GM18507 (cell line): ENCODE data around the gene VPS8.

Experiments
- DNase-seq: peaks from one replicate; pipeline ENCODE4 v3.0.0; 2011; ENCODE audit warnings: low read depth; ENCODE audit not compliant: insufficient read length; ENCODE audit errors: extremely low spot score
- FAIRE-seq: peaks from 2 replicates; lab custom pipeline; 2011; peaks lifted over from hg19 to GRCh38; lab: Jason Lieb, UNC

Gene VPS8

GRCh38 chr3:184780981-184781515, 30.9 kb upstream of the VPS8 start:
- FAIRE-seq (no peak), DNase-seq (no peak)

- DNase-seq (no peak), FAIRE-seq (no peak)
Observed at GRCh38 chr3:184781801-184782200, 30.2 kb upstream of the VPS8 start.

- DNase-seq (no peak), FAIRE-seq (no peak)
Observed at GRCh38 chr3:184783319-184783718, 28.6 kb upstream of the VPS8 start.

GRCh38 chr3:184784731-184785500, 27.1 kb upstream of the VPS8 start:
- FAIRE-seq = peak; percentile 5

GRCh38 chr3:184785890-184786279, 26.1 kb upstream of the VPS8 start:
- no peak for FAIRE-seq
- DNase-seq = no peak

More at GRCh38 chr3:184784731-184785500, 27.1 kb upstream of the VPS8 start:
- no peak for DNase-seq

- no peak for DNase-seq
- peak; percentile 56 for FAIRE-seq
Observed at GRCh38 chr3:184786280-184786941, 25.6 kb upstream of the VPS8 start.

GRCh38 chr3:184788751-184789150, 23.2 kb upstream of the VPS8 start:
- FAIRE-seq = no peak
- no peak for DNase-seq

GRCh38 chr3:184789314-184789998, 22.5 kb upstream of the VPS8 start:
- FAIRE-seq (no peak), DNase-seq (no peak)

GRCh38 chr3:184791171-184791570, 20.8 kb upstream of the VPS8 start:
- DNase-seq = no peak
- FAIRE-seq = no peak

- FAIRE-seq (no peak), DNase-seq (no peak)
Observed at GRCh38 chr3:184795522-184796190, 16.3 kb upstream of the VPS8 start.

- DNase-seq (no peak), FAIRE-seq (no peak)
Observed at GRCh38 chr3:184796551-184796950, 15.4 kb upstream of the VPS8 start.

- FAIRE-seq (no peak), DNase-seq (no peak)
Observed at GRCh38 chr3:184796954-184797353, 15.0 kb upstream of the VPS8 start.

GRCh38 chr3:184798120-184798519, 13.8 kb upstream of the VPS8 start:
- FAIRE-seq = no peak
- no peak for DNase-seq

GRCh38 chr3:184800349-184800930, 11.5 kb upstream of the VPS8 start:
- FAIRE-seq (no peak), DNase-seq (no peak)

- no peak for DNase-seq
- no peak for FAIRE-seq
Observed at GRCh38 chr3:184801241-184801785, 10.7 kb upstream of the VPS8 start.

- FAIRE-seq = no peak
- DNase-seq = no peak
Observed at GRCh38 chr3:184802150-184802549, 9.8 kb upstream of the VPS8 start.

- FAIRE-seq (no peak), DNase-seq (no peak)
Observed at GRCh38 chr3:184804801-184805200, 7.2 kb upstream of the VPS8 start.

GRCh38 chr3:184805351-184806038, 6.5 kb upstream of the VPS8 start:
- FAIRE-seq = no peak
- no peak for DNase-seq
